Neural cell (in vitro differentiated cells): ENCODE results near the gene CASZ1. TPM values are rescaled to one million over a fixed set of nuclear protein-coding genes. Genes with fewer than 3 reads are reported as not detected.

Source experiments
- H2AFZ ChIP-seq: fragments of 200-600, 300-800 bp; sonication (generic), shearing (Covaris generic); 2 replicates; pipeline ENCODE4 v1.6.0; 2014; ENCODE audit warnings: low read depth, mild to moderate bottlenecking, antibody characterized with exemption, low read length, moderate library complexity
- H3F3A ChIP-seq: fragments of 200-600 bp; shearing (Covaris generic); 2 replicates; pipeline ENCODE4 v1.6.1; 2016; ENCODE audit warnings: mild to moderate bottlenecking, moderate library complexity, mixed read lengths, antibody characterized with exemption, low read length; ENCODE audit not compliant: insufficient read depth, poor library complexity, severe bottlenecking
- H3K27ac ChIP-seq: fragments of 200-600, 300-800 bp; sonication (generic), shearing (Covaris generic); 2 replicates; pipeline ENCODE4 v1.5.1; 2014; ENCODE audit warnings: mild to moderate bottlenecking, low read length, moderate library complexity
- H3K27me3 ChIP-seq: fragments of 300-800, 200-600 bp; sonication (generic), shearing (Covaris generic); 2 replicates; pipeline ENCODE4 v1.6.0; 2014; ENCODE audit warnings: mild to moderate bottlenecking, low read depth, low read length, moderate library complexity; ENCODE audit not compliant: insufficient read depth
- H3K36me3 ChIP-seq: fragments of 300-800, 200-600 bp; sonication (generic), shearing (Covaris generic); 2 replicates; pipeline ENCODE4 v1.5.1; 2014; ENCODE audit warnings: mild to moderate bottlenecking, antibody characterized with exemption, low read length, moderate library complexity; ENCODE audit not compliant: insufficient read depth
- H3K4me2 ChIP-seq: fragments of 300-800, 200-600 bp; sonication (generic), shearing (Covaris generic); 2 replicates; pipeline ENCODE4 v1.6.0; 2014; ENCODE audit warnings: mild to moderate bottlenecking, low read length
- H3K4me3 ChIP-seq: fragments of 300-800, 200-600 bp; sonication (generic), shearing (Covaris generic); 2 replicates; pipeline ENCODE4 v1.5.1; 2014; ENCODE audit warnings: mild to moderate bottlenecking, low read length, moderate library complexity
- H3K79me2 ChIP-seq: fragments of 200-600 bp; shearing (Covaris generic); replicated peaks from 2 replicates; pipeline ENCODE4 v1.6.0; 2014; ENCODE audit warnings: mild to moderate bottlenecking, low read length, moderate library complexity; ENCODE audit not compliant: insufficient read depth
- H3K9ac ChIP-seq: fragments of 300-800, 200-600 bp; sonication (generic), shearing (Covaris generic); 2 replicates; pipeline ENCODE4 v1.6.1; 2016; ENCODE audit warnings: mild to moderate bottlenecking, low read length, mixed read lengths
- H3K9me2 ChIP-seq: fragments of 200-600 bp; shearing (Covaris generic); 2 replicates; pipeline ENCODE4 v1.6.1; 2016; ENCODE audit warnings: mild to moderate bottlenecking, low read length, mixed read lengths; ENCODE audit not compliant: insufficient read depth
- H3K9me3 ChIP-seq: fragments of 200-600, 300-800 bp; sonication (generic), shearing (Covaris generic); 2 replicates; pipeline ENCODE4 v1.6.1; 2016; ENCODE audit warnings: mild to moderate bottlenecking, mixed run types, low read length, moderate library complexity, mixed read lengths
- H4K20me1 ChIP-seq: fragments of 200-600 bp; shearing (Covaris generic); 2 replicates; pipeline ENCODE4 v1.6.1; 2016; ENCODE audit warnings: mild to moderate bottlenecking, mixed run types; ENCODE audit not compliant: insufficient read depth
- CTCF ChIP-seq: fragments of 450-650 bp; IDR thresholded peaks from 2 replicates; pipeline ENCODE4 v1.5.1; 2014; ENCODE audit warnings: antibody characterized with exemption, mild to moderate bottlenecking, moderate library complexity; ENCODE audit not compliant: poor library complexity, severe bottlenecking
- EP300 ChIP-seq: fragments of 450-650 bp; conservative IDR thresholded peaks from 2 replicates; pipeline ENCODE4 v1.6.1; 2014; ENCODE audit warnings: antibody characterized with exemption, mild to moderate bottlenecking, moderate library complexity; ENCODE audit not compliant: poor library complexity, severe bottlenecking
- EZH2 ChIP-seq: fragments of 200-600, 300-800 bp; shearing (Covaris generic), sonication (generic); IDR thresholded peaks from 2 replicates; pipeline ENCODE4 v1.6.1; 2014; ENCODE audit warnings: antibody characterized with exemption, low read length, borderline replicate concordance, mild to moderate bottlenecking; ENCODE audit not compliant: insufficient read depth, poor library complexity, severe bottlenecking
- MXI1 ChIP-seq: fragments of 450-650 bp; conservative IDR thresholded peaks from 2 replicates; pipeline ENCODE4 v1.6.1; 2014; ENCODE audit warnings: antibody characterized with exemption, mild to moderate bottlenecking; ENCODE audit not compliant: poor library complexity, severe bottlenecking
- POLR2AphosphoS5 ChIP-seq: IDR thresholded peaks from 2 replicates; pipeline ENCODE4 v1.6.1; 2012
- RAD21 ChIP-seq: fragments of 450-650 bp; conservative IDR thresholded peaks from 2 replicates; pipeline ENCODE4 v1.6.1; 2014; ENCODE audit warnings: antibody characterized with exemption, mild to moderate bottlenecking, moderate library complexity
- REST ChIP-seq: IDR thresholded peaks from 2 replicates; pipeline ENCODE4 v1.6.1; 2012; ENCODE audit warnings: borderline replicate concordance
- SMC3 ChIP-seq: fragments of 450-650 bp; conservative IDR thresholded peaks from 2 replicates; pipeline ENCODE4 v1.6.1; 2014; ENCODE audit warnings: antibody characterized with exemption, mild to moderate bottlenecking, moderate library complexity; ENCODE audit not compliant: poor library complexity
- TAF1 ChIP-seq: IDR thresholded peaks from 2 replicates; pipeline ENCODE4 v1.6.1; 2012; ENCODE audit warnings: low read depth
- polyA plus RNA-seq: library from polyadenylated mRNA; depleted of rRNA; stranded (reverse); fragments of >200 nt; gene quantifications from 2 replicates; pipeline ENCODE4 v1.2.3, GENCODE V29; 2014

CASZ1 gene
- polyA plus RNA-seq, 1 donor from 2014 or later = 0.27 TPM

- H2AFZ ChIP-seq = no peak overlapping the region
- no peak for TF ChIP-seq TAF1
- no peak for TF ChIP-seq MXI1
- TF ChIP-seq RAD21 = no peak
- no peak for TF ChIP-seq CTCF
- TF ChIP-seq EZH2 = no peak
- no peaks in the 10 kb centered on the region for H3K79me2 ChIP-seq
- H3K36me3 ChIP-seq = no peaks in the 10 kb centered on the region
- no peak overlapping the region for H3K4me2 ChIP-seq
- no peaks in the 10 kb centered on the region for H3K9me2 ChIP-seq
- H3K27me3 ChIP-seq = no peaks in the 10 kb centered on the region
- no peaks in the 10 kb centered on the region for H3K9me3 ChIP-seq
- no peaks in the 10 kb centered on the region for H4K20me1 ChIP-seq
- H3K27ac ChIP-seq = no peak overlapping the region
- no peaks in the 10 kb centered on the region for H3F3A ChIP-seq
- no peak overlapping the region for H3K9ac ChIP-seq
- no peak overlapping the region for H3K4me3 ChIP-seq
These were observed 56.9 kb downstream of the CASZ1 start for GRCh38 chr1:10739589-10739988.

GRCh38 chr1:10738061-10739058, 58.1 kb downstream of the CASZ1 start:
- no peaks in the 10 kb centered on the region for H3K9me3 ChIP-seq
- H3K4me2 ChIP-seq = no peak overlapping the region
- no peak for TF ChIP-seq REST
- no peak for TF ChIP-seq MXI1
- TF ChIP-seq SMC3 = no peak
- TF ChIP-seq CTCF = no peak
- no peak for TF ChIP-seq RAD21
- TF ChIP-seq TAF1 = no peak
- TF ChIP-seq EZH2 = no peak
- no peak for TF ChIP-seq POLR2AphosphoS5
- TF ChIP-seq EP300 = no peak
- H4K20me1 ChIP-seq = no peaks in the 10 kb centered on the region
- no peaks in the 10 kb centered on the region for H3K27me3 ChIP-seq
- no peak overlapping the region for H3K27ac ChIP-seq
- no peak overlapping the region for H2AFZ ChIP-seq
- no peaks in the 10 kb centered on the region for H3F3A ChIP-seq
- H3K36me3 ChIP-seq = no peaks in the 10 kb centered on the region
- H3K9me2 ChIP-seq = no peaks in the 10 kb centered on the region
- H3K4me3 ChIP-seq = no peak overlapping the region
- H3K9ac ChIP-seq = no peak overlapping the region
- H3K79me2 ChIP-seq = no peaks in the 10 kb centered on the region
